RWPE1 (cell line): ENCODE measurements around the gene CIZ1.
A peak's percentile ranks its signal among the peaks of the same experiment; 100 is the strongest.

Source experiments
- CTCF ChIA-PET: fragments of 350-600 bp; sonication (Branson Sonifier 250); formaldehyde crosslinking; extraction: SDS; loops from one replicate; lab custom pipeline; 2021; lab: Yijun Ruan, JAX
- POLR2A ChIA-PET: fragments of 400-600 bp; formaldehyde crosslinking; extraction: SDS; loops from one replicate; lab custom pipeline; 2020; ENCODE audit warnings: antibody characterized with exemption; ENCODE audit not compliant: low non-redundant PET; lab: Yijun Ruan, JAX
- DNase-seq: peaks from one replicate; pipeline ENCODE4 v3.0.0; 2012; ENCODE audit warnings: low spot score
- H3K27ac ChIP-seq: fragments of 450-650 bp; 2 replicates; pipeline ENCODE4 v1.5.1; 2017
- TF ChIP-seq, protein P1 (sequence below): fragments of 450-650 bp; conservative IDR thresholded peaks from 2 replicates; pipeline ENCODE4 v1.5.1; 2017; ENCODE audit warnings: low read depth, mild to moderate bottlenecking

CIZ1 gene

DNA sequence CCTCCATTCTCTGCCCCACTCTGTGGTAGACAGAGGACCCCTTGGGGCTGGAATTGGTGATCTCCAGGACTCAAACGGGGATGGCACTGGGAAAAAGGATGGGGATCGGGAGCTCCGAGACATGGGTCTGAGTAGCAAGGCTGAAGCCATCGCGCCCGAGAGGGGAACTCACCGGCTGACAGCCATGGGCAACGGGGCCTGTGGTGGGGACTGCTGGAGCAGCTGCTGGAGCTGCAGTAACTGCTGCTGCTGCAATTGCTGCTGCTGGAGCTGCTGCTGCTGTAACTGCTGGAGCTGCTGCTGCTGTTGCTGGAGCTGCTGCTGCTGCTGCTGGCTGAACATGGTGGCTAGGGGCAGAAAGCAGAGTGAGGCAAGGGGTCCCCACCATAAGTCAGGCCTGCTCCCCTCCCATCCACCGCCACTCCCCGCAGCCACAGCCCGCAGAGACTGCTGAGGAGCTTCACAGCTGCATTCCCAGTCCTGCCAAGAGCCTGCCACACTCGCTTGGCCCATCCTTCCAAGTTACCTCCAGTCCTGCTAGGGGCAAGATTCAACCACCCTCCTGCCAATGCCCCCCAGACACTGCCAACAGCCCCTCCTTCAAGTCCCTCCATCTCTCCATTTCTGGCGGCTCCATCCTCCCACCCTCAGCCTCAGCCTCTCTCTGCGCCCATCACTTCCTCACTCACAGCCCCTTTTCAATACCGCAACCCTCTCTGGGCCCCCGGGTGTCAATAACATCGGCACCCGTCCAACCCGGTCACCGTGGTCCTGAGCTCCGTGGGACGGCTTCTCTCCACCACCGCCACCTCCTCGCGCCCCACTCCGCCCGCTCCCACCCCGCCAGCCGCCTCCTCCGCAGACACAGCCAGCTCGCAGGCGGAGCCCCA lies 611 bp downstream of the CIZ1 start:
- TF ChIP-seq, protein P1, sequence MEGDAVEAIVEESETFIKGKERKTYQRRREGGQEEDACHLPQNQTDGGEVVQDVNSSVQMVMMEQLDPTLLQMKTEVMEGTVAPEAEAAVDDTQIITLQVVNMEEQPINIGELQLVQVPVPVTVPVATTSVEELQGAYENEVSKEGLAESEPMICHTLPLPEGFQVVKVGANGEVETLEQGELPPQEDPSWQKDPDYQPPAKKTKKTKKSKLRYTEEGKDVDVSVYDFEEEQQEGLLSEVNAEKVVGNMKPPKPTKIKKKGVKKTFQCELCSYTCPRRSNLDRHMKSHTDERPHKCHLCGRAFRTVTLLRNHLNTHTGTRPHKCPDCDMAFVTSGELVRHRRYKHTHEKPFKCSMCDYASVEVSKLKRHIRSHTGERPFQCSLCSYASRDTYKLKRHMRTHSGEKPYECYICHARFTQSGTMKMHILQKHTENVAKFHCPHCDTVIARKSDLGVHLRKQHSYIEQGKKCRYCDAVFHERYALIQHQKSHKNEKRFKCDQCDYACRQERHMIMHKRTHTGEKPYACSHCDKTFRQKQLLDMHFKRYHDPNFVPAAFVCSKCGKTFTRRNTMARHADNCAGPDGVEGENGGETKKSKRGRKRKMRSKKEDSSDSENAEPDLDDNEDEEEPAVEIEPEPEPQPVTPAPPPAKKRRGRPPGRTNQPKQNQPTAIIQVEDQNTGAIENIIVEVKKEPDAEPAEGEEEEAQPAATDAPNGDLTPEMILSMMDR, result no peak
- CTCF ChIA-PET, result interaction anchor here (0.5 to 1.5 kb wide), 13 partner anchors 10 to 631 kb away, joined by 3 to 8 read pairs (median 4); no protein-coding TSS in a partner anchor
- peak overlapping the region; percentile 89 for H3K27ac ChIP-seq
- DNase-seq, result no peak
- POLR2A ChIA-PET, result interaction anchor here (0.5 to 1.1 kb wide), 4 partner anchors 10 to 33 kb away, joined by 3 to 9 read pairs (median 4); no protein-coding TSS in a partner anchor

DNA sequence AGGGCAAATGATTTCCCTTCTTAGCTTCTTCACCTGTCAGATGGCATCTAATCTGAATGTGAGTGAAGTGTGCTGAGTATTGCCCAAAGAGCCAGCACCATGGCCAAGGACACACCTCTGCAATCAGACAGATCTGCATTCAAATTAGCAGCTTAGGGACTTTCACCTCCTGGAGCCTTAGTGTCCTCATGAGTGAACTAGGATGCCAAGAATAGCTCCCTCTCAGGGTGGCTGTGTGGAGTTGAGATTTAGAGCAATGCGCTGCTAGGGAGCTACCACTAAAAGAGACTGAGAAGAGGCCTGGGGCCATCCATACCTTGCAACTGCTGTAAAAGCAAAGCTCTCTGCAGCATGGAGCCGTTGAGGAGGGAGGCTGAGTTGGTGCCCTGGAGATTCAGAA lies 1.4 kb downstream of the CIZ1 start:
- H3K27ac ChIP-seq, result peak overlapping the region; percentile 89
- no peak for DNase-seq
- TF ChIP-seq, protein P1, result no peak
- ChIA-PET CTCF (interaction anchor here (0.5 to 1.5 kb wide), 8 partner anchors 11 to 1255 kb away, joined by 3 to 8 read pairs (median 4); no protein-coding TSS in a partner anchor), POLR2A (interaction anchor here (0.5 to 1.1 kb wide), 4 partner anchors 11 to 1328 kb away, joined by 4 to 9 read pairs (median 6); no protein-coding TSS in a partner anchor)

DNA sequence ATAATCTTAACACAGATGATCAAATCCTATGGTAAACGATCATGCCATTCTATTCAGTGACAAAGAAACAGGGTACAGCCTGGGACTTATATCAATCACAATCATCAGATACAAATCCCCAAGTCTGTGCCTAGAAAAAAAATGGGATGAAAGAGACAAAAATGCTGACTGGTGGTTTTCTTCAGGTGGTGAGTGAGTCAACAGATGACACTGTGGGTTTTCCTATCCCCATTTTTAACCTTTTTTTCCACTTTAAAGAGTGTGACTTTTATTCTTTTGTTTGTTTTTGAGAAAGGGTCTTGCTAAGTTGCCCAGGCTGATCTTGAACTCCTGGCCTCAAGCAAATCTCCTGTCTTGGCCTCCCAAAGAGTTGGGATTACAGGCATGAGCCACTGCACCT lies 3.2 kb downstream of the CIZ1 start:
- ChIA-PET CTCF (interaction anchor here (0.6 to 1.5 kb wide), 3 partner anchors 10 to 71 kb away, joined by 3 to 4 read pairs (median 4); no protein-coding TSS in a partner anchor), POLR2A (interaction anchor here (1.0 kb wide), 1 partner anchor 13 kb away, joined by 3 read pairs; no protein-coding TSS in a partner anchor)
- no peak for DNase-seq
- H3K27ac ChIP-seq, result peak overlapping the region; percentile 26
- TF ChIP-seq, protein P1, result no peak

DNA sequence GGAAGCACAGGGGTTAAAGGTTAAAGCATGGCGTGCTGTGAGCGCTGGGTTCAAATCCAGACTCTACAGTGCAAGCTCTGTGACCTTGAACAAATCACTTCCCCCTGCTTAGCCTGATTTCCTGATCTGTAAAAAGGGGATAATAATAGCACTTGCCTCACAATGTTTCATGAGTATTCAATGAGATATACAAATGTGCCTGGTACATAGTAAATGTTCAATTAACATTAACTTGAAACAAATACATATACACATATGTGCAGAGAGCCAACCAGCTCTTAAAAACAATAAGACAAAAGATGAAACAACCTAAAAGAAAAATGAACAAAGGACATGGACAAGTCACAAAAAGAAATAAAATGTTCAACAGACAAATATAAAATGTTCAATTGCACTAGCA lies 4.0 kb downstream of the CIZ1 start:
- ChIA-PET CTCF (interaction anchor here (0.5 to 0.7 kb wide), 4 partner anchors 9 to 141 kb away, joined by 3 to 4 read pairs (median 4); no protein-coding TSS in a partner anchor), POLR2A (interaction anchor here (0.6 to 1.0 kb wide), 2 partner anchors 12 to 1322 kb away, joined by 3 read pairs; no protein-coding TSS in a partner anchor)

DNA sequence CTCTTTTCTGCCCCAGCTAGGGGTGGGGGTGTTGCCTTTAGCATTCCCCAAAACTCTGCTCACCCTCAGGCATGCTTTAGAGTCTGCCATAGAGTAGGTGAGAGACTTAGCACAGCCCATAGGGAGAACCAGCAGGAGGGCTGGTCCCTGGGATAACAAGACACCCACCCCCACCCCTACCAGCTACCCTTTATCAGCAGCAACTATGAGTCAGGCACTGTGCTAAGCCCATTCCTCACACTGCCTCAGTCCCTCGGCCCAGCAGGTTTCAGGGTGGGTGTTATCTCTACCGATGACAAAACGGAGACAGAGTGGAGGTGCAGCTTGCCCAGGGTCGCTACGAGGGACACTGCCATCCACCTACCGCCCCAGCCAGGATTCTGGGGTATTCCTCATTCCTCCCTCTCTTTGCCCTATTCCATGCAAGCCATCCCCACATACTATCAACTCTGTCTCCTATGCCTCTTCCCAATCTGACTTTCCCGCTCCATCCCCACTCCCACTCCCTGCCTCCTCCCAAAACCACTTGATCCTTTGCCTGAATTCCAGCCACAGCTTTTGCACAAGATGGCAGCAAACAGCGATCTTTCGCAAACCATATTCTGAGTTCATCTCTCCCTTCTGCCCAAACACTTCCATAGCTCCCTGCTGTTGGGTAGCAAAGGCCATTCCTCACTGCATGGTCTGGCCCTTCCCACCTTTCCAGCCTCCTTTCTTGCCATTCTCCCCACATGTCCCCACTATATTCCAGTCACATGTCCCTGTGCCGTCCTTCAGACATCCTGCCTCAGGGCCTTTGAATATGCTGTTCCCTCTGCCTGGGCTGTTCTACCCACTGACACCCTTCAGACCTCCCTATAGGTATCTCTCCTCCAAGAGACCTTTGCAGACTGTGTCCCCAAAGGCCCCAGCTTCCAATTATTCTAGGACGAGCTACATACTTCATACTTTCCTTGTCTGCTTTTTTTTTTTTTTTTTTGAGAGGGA lies 5.1 kb downstream of the CIZ1 start:
- ChIA-PET CTCF (interaction anchor here (0.5 kb wide), 1 partner anchor 144 kb away, joined by 3 read pairs; no protein-coding TSS in a partner anchor), POLR2A (interaction anchor here (0.6 to 1.2 kb wide), 2 partner anchors 24 to 1321 kb away, joined by 3 to 6 read pairs; no protein-coding TSS in a partner anchor)
- H3K27ac ChIP-seq, result no peak overlapping the region
- TF ChIP-seq, protein P1, result no peak
- no peak for DNase-seq

More for the DNA sequence above, 4.0 kb downstream of the CIZ1 start:
- DNase-seq, result no peak
- TF ChIP-seq, protein P1, result no peak
- H3K27ac ChIP-seq, result no peak overlapping the region
